Cerebellar cortex (tissue), 1 donor: Measurements from ENCODE around the gene RNU11.
"Not testable (repeated sequence)": the region's sequence is repeated elsewhere in the genome, so short reads cannot be mapped to it uniquely, and the experiment has no call there.

Experiments
- DNase-seq: peaks from one replicate; pipeline ENCODE4 v3.0.0-alpha.2; 2015; ENCODE audit warnings: low spot score

RNU11 gene

DNA sequence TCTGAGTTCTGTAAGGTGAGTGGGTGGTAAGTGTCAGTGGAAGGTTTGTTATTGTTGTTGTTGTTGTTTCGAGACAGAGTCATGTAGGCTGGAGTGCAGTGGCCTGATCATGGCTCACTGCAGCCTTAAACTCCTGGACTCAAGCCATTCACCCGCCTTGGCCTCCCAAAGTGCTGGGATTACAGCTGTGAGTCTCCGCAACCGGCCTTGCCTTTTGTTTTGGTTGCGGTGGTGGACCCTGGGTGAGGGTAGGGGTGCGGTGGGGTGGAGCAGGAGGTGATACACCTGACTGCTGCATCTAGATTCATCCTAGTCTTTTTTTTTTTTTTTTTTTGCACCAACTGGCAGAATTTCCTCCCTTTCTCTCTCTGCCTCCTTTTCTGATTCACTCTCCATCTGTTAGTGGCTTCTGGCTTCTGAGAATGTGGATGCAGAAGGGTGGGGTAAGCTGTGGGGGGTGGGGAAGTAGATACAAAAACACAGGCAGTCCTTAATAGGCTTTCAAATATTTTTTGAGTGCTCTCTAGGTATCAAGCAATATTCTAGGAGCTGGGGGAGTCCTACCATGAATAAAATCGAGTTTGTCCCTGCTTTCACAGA lies 15.6 kb downstream of the RNU11 start:
- peak; percentile 90 for DNase-seq

DNA sequence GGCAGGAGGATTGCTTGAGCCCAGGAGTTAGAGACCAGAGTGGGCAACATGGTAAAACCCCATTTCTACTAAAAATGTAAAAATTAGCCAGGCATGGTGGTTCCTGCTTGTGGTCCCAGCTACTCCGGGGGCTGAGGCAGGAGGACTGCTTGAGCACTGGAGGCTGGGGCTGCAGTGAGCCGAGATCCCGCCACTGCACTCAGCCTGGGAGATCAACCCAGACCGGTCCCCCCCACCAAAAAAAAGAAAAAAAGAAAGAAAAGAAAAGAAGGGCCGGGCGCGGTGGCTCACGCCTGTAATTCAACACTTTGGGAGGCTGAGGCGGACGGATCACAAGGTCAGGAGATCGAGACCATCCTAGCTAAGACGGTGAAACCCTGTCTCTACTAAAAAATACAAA lies 18.4 kb downstream of the RNU11 start:
- DNase-seq, result no peak

DNA sequence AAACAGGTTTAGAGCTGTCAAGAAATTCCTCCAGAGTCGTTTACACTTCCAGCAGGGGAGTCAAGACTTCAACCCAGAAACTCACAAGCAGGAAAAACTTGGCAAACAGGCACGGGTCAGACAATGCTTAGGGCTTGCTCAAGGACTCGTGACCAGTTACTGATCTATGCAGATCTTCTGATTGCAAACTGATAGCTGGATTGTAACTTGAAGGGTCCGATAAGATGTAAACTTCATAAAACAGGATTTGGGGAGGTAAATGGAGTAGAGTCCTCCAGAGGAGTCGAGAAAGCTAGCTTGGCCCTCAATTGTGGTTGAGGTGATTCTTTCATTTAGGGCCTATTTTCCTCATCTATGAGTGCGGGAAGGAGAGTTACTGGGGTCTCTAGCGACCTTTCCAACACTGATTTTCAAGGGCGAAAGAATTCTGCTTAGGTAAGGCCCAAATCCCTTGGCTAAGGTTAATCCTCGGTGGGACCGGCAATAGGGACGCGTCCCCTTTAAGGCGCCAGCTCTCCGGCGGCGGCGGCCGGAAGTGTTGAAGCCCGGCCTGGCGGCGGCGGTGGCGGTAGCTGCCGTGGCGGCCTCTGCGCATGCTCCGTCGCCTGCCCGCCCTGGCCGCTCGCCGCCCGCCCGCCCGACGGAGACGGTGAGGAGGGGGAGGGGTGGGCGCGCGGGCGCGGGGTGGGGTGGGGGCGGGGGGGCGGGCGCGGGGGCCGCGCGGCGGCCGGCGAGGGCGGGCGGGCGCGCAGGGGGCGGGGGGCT lies 20.0 kb downstream of the RNU11 start, which contains the start of gene GMEB1:
Gene GMEB1 (plus strand): TSS at position 594 of the 765 bp plus-strand sequence. CDS start 14,829 bp downstream, outside the sequence.
- peak; percentile 89 for DNase-seq

DNA sequence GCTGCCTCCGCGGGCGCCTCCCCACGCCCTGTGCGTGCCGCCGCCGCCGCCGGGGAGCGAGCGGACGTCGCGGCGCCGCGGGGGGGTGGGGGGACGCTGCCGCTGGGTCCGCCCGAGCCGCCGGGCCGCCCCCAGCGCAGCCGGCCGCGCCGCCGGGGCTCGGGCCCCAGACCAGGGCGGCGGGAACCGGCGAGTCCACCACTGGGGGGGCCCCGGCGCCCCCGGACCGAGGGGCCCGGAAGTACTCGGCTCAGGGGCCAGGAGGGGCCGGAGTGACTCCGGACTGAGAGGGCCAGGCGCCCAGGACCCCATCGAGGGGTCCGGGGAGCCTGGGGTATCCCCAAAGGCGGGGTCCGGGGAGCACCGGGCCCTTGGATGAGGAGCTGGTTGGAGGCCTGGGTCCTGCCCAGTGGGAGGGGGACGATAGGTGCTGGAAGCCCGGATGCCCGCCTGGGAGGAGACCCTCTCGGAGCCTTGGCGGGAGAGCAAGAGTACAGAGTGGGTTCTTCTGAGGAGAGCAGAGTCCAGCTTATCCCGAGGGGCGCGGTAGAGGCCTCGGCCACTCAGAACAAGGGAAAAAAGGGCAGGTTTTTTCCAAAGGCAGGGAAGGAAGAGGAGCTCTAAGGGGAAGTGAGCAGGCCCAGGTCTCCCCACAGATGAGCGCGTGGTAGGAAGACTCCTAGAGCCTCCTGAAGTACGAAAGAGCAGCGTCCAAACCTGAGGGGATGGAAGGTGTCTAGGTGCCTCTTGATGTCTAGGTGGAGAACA lies 20.7 kb downstream of the RNU11 start:
- DNase-seq, result peak; percentile 62

DNA sequence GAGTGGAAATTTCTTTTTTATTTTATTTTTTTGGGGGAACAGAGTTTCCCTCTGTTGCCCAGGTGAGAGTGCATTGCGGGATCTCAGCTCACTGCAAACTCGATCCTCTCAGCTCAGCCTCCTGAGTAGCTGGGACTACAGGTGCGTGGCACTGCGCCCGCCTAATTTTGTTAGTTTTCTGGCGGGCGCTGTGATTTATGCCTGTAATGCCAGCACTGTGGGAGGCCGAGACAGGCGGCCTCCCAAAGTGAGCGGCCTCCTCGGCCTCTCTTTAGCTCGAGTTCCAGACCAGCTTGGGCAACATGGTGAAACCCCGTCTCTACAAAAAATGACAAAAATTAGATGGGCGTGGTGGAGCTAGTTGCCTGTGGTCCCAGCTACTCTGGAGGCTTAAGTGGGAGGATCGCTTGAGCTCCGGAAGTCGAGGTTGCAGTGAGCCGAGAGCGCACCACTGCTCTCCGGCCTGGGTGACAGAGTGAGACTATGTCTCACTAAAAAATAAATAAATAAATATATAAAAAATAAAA lies 22.9 kb downstream of the RNU11 start:
- DNase-seq, result no peak

DNA sequence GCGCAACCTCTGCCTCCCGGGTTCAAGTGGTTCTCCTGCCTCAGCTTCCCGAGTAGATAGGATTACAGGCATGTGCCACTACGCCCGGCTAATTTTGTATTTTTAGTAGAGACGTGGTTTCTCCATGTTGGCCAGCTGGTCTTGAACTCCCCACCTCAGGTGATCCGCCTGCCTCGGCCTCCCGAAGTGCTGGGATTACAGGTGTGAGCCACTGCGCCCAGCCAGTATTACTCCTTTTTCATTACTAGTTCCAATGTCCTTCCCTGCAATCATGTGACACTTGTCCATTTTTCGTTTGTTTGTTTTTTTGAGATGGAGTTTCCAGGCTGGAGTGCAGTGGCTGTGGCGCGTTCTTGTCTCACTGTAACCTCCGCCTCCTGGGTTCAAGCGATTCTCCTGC lies 24.6 kb downstream of the RNU11 start:
- not testable (repeated sequence) for DNase-seq

DNA sequence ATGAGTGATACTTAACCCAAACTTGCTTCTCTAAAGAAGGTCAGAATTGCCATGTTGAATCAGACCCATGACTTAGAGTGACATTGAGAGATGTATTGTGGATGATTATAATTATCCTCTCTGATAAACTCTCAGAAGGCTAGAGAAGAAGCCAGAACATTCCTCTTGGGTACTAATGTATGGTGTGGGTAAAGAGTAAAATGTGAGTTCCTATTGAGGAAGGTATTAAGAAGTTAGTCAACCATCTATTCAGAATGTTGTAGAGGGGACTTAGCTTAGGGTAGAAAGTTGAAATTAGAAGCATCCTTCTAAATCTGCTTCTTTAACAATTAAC lies 27.5 kb downstream of the RNU11 start:
- DNase-seq, result no peak

DNA sequence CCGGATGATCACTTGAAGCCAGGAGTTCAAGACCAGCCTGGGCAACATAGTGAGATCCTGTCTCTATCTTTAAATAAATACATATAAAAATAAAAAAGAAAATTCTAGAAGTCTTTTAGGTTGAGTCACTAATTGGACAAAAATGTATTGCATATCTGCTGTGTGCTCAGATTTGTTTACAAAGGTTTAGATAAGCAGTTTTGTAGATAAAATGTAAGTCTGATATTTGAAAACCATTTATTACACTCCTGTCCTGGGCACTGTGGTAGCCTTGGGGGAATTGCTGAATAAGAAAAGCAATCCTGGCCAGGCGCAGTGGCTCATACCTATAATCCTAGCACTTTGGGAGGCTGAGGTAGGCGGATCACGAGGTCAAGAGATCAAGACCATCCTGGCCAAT lies 31.8 kb downstream of the RNU11 start:
- DNase-seq, result no peak

DNA sequence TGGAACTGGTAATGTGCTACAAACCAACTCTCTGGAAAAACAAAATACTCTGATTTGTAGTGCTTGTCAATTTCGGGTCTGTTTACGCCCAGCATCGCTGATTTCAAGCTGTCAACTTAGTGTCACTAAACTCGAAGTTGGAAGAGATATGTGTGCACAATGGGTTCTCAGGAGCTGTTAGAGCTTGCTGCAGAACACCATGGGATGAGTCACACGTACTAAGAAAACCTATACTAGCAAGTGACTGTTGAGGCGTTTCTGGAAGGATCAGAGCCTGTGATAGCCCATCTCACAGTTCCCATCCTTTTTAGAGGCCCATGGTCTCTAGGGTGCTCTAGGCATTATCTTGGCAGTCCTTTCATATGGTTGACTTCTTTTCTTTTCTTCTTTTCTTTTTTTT lies 34.4 kb downstream of the RNU11 start:
- DNase-seq, result no peak

DNA sequence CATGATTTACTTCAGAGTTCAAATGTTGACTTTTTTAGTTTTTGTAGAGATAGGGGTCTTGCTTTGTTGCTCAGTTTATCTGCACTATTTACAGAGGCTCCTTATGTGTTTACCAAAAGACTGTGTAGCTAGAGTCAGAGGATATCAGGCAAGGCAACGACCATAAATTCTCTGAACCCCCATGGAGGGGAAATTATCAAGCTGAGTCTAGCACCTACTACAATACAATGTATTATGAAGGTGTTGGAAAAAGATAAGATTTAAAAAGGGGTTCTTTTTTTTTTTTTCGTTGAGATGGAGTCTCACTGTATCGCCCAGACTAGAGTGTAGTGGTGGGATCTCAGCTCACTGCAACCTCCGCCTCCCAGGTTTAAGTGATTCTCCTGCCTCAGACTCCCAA lies 36.5 kb downstream of the RNU11 start:
- DNase-seq, result no peak

DNA sequence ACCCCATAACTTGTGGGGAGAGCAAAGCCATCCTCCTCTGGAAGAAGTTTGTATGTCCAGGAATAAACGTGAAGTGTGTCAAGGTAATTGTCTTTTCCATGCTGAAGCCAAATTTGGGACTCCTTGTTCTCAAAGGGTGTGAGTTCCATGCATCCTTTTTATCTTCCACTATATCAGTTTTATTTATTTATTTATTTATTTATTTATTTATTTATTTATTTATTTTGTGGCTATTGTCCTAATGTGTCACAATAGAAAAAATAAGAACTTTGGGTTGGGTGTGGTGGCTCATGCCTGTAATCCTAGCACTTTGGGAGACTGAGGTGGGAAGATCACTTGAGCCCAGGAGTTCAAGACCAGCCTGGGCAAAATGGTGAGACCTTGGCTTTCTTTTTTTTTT lies 43.2 kb downstream of the RNU11 start:
- DNase-seq, result not testable (repeated sequence)
